ENCODE data around the gene GAB2.

DNA sequence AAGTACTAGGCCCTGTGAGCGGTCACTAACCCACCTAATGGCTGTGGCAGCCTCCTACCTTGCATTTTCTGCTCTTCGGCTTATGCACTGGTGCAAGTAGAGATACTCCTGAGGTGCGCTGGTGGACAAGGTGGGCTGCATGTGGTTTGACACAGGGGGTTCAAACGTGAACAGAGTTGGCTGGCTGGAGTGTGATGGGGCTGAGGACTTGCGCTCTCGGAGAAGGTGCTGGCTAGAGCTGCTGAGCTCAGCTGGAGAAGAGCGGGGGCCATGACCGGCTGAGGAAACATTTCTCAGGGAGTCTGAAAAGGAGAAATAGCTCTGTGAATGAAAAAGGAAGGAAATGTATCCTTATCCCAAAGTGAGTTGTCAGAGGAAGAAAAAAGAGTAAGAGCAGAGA is 167.5 kb downstream of the GAB2 start:
- TF ChIP-seq, protein P1, sequence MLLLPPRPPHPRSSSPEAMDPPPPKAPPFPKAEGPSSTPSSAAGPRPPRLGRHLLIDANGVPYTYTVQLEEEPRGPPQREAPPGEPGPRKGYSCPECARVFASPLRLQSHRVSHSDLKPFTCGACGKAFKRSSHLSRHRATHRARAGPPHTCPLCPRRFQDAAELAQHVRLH (tag by site-specific recombination; IDR thresholded peaks at IDR 0.05) = no peak
- TF ChIP-seq KLF1 (tag by site-specific recombination; IDR thresholded peaks at IDR 0.05) = no peak
- no peak for TF ChIP-seq ZNF24 (tag by site-specific recombination; IDR thresholded peaks at IDR 0.05)
- TF ChIP-seq ZNF843 (tag by site-specific recombination; IDR thresholded peaks at IDR 0.05) = no peak
- TF ChIP-seq, protein P2, sequence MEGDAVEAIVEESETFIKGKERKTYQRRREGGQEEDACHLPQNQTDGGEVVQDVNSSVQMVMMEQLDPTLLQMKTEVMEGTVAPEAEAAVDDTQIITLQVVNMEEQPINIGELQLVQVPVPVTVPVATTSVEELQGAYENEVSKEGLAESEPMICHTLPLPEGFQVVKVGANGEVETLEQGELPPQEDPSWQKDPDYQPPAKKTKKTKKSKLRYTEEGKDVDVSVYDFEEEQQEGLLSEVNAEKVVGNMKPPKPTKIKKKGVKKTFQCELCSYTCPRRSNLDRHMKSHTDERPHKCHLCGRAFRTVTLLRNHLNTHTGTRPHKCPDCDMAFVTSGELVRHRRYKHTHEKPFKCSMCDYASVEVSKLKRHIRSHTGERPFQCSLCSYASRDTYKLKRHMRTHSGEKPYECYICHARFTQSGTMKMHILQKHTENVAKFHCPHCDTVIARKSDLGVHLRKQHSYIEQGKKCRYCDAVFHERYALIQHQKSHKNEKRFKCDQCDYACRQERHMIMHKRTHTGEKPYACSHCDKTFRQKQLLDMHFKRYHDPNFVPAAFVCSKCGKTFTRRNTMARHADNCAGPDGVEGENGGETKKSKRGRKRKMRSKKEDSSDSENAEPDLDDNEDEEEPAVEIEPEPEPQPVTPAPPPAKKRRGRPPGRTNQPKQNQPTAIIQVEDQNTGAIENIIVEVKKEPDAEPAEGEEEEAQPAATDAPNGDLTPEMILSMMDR (tag by site-specific recombination; IDR thresholded peaks at IDR 0.05) = no peak
- no peak for TF ChIP-seq ZSCAN30 (tag by site-specific recombination; IDR thresholded peaks at IDR 0.05)
- TF ChIP-seq, protein P3, sequence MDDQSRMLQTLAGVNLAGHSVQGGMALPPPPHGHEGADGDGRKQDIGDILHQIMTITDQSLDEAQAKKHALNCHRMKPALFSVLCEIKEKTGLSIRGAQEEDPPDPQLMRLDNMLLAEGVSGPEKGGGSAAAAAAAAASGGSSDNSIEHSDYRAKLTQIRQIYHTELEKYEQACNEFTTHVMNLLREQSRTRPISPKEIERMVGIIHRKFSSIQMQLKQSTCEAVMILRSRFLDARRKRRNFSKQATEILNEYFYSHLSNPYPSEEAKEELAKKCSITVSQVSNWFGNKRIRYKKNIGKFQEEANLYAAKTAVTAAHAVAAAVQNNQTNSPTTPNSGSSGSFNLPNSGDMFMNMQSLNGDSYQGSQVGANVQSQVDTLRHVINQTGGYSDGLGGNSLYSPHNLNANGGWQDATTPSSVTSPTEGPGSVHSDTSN (CRISPR knock-in tag; IDR thresholded peaks at IDR 0.05) = no peak
- no peak for TF ChIP-seq ZNF157 (tag by site-specific recombination; IDR thresholded peaks at IDR 0.05)
- no peak for TF ChIP-seq ZNF596 (tag by site-specific recombination; IDR thresholded peaks at IDR 0.05)
- TF ChIP-seq ZNF16 (tag by site-specific recombination; IDR thresholded peaks at IDR 0.05; ENCODE audit: low read depth) = no peak
